ENCODE measurements around the gene GPX7.
A peak's percentile ranks its signal among the peaks of the same experiment; 100 is the strongest.

GPX7 gene

GRCh38 chr1:52569449-52570210, 32.5 kb upstream of the GPX7 start:
- Histone ChIP-seq H3K4me3 (ENCODE audit: low read depth, low read length) (no peak overlapping the region), H3K4me1 (ENCODE audit: control insufficient read depth, insufficient read depth, low read length) (no peaks in the 10 kb centered on the region), H3K36me3 (ENCODE audit: control insufficient read depth in 2 of 2, insufficient read depth in 1 of 2, low read length in 2 of 2) (no peaks in the 10 kb centered on the region), H3K9me3 (ENCODE audit: control insufficient read depth, insufficient read depth, low read depth, low read length) (no peaks in the 10 kb centered on the region), H3K27ac (ENCODE audit: extremely low read depth, low read depth, low read length) (no peak overlapping the region)
- no peak for TF ChIP-seq GFI1B (tag by site-specific recombination; IDR thresholded peaks at IDR 0.05)
- peak; percentile 84 for TF ChIP-seq ZFHX2 (tag by site-specific recombination; conservative IDR thresholded peaks at IDR 0.05)
- peak; percentile 57; the same call in 1 of the 2 replicates for TF ChIP-seq PRDM1 (tag by site-specific recombination; IDR thresholded peaks at IDR 0.05)
- TF ChIP-seq TSHZ1 (tag by site-specific recombination; IDR thresholded peaks at IDR 0.05; ENCODE audit: borderline replicate concordance) = no peak
- peak; percentile 75 for TF ChIP-seq EGR2 (tag by site-specific recombination; IDR thresholded peaks at IDR 0.05; ENCODE audit: low read depth)
- peak; percentile 13 for TF ChIP-seq SETDB1 (IDR thresholded peaks at IDR 0.05; ENCODE audit: insufficient read length, low read length)
- 0 out of 2 replicates have a peak, but pooled peaks have one; percentile 1 for TF ChIP-seq PRDM10 (tag by site-specific recombination; IDR thresholded peaks at IDR 0.05)
- ChIA-PET POLR2A (interaction anchor here (0.6 kb wide), 1 partner anchor 24 kb away, joined by 7 read pairs; no protein-coding TSS in a partner anchor), CTCF (no interaction called here)

DNA sequence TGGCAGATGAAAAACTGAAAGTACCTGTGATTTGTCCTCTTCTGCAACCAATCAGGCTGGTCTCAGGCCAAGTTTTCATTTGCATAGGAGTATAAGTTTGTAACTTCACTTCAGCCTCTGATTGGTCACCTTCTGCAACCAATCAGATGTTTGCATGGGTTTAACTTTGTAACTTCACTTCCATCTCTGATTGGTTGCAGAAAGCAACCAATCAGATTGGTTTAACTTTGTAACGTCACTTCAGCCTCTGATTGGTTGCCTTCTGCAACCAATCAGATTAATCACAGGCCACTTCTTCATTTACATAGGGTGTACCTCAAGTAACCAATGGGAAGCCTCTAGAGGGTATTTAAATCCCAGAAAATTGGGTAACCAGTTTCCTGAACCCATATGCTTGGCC, 30.4 kb upstream of the GPX7 start:
- no peak overlapping the region for H3K27ac ChIP-seq (ENCODE audit: extremely low read depth, low read depth, low read length)
- ChIA-PET CTCF (no interaction called here), POLR2A (no interaction called here)

GRCh38 chr1:52572387-52572786, 29.8 kb upstream of the GPX7 start:
- ChIA-PET CTCF (no interaction called here), POLR2A (no interaction called here)
- Histone ChIP-seq H3K27ac (ENCODE audit: extremely low read depth, low read depth, low read length) (no peak overlapping the region), H3K36me3 (ENCODE audit: control insufficient read depth in 2 of 2, insufficient read depth in 1 of 2, low read length in 2 of 2) (no peaks in the 10 kb centered on the region), H3K9me3 (ENCODE audit: control insufficient read depth, insufficient read depth, low read depth, low read length) (no peaks in the 10 kb centered on the region), H3K4me3 (ENCODE audit: low read depth, low read length) (no peak overlapping the region), H3K4me1 (ENCODE audit: control insufficient read depth, insufficient read depth, low read length) (no peaks in the 10 kb centered on the region)
- TF ChIP-seq ATF2 (tag by site-specific recombination; IDR thresholded peaks at IDR 0.05; ENCODE audit: low read depth) = peak; percentile 67; the same call in 1 of the 2 replicates
- no peak for TF ChIP-seq ZNF221 (tag by site-specific recombination; IDR thresholded peaks at IDR 0.05; ENCODE audit: borderline replicate concordance)
- TF ChIP-seq SCRT1 (tag by site-specific recombination; IDR thresholded peaks at IDR 0.05; ENCODE audit: borderline replicate concordance) = 0 out of 2 replicates have a peak, but pooled peaks have one; percentile 12
- no peak for TF ChIP-seq ZNF560 (tag by site-specific recombination; IDR thresholded peaks at IDR 0.05; ENCODE audit: borderline replicate concordance)
- TF ChIP-seq ZNF23 (tag by site-specific recombination; IDR thresholded peaks at IDR 0.05; ENCODE audit: borderline replicate concordance) = no peak
- 0 out of 2 replicates have a peak, but pooled peaks have one; percentile 38 for TF ChIP-seq SCRT2 (tag by site-specific recombination; IDR thresholded peaks at IDR 0.05)
- TF ChIP-seq SP3 (tag by site-specific recombination; IDR thresholded peaks at IDR 0.05) = no peak
- no peak for TF ChIP-seq ZNF548 (tag by site-specific recombination; IDR thresholded peaks at IDR 0.05)
- no peak for TF ChIP-seq ZNF16 (tag by site-specific recombination; IDR thresholded peaks at IDR 0.05; ENCODE audit: low read depth)
- TF ChIP-seq ZBTB44 (tag by site-specific recombination; IDR thresholded peaks at IDR 0.05) = no peak
- TF ChIP-seq TRIM28 (IDR thresholded peaks at IDR 0.05; ENCODE audit: borderline replicate concordance, low read length) = no peak

More for the DNA sequence above, 30.4 kb upstream of the GPX7 start:
- TF ChIP-seq SP2 (tag by site-specific recombination; IDR thresholded peaks at IDR 0.05) (peak; percentile 58), ZNF140 (tag by site-specific recombination; IDR thresholded peaks at IDR 0.05) (no peak)
- Histone ChIP-seq H3K4me3 (ENCODE audit: low read depth, low read length) (no peak overlapping the region), H3K36me3 (ENCODE audit: control insufficient read depth in 2 of 2, insufficient read depth in 1 of 2, low read length in 2 of 2) (no peaks in the 10 kb centered on the region), H3K9me3 (ENCODE audit: control insufficient read depth, insufficient read depth, low read depth, low read length) (no peaks in the 10 kb centered on the region), H3K4me1 (ENCODE audit: control insufficient read depth, insufficient read depth, low read length) (no peaks in the 10 kb centered on the region)

Data from HEK293 (cell line).